ENCODE data around the gene MRPS6.

GRCh38 chr21:34176448-34176847, 103.1 kb downstream of the MRPS6 start:
- TF ChIP-seq CTCF (IDR thresholded peaks at IDR 0.05), result no peak
- TF ChIP-seq POLR2A (IDR thresholded peaks at IDR 0.05), result no peak

Measured in Peyer's patch (tissue), 4 donors.